SH-SY5Y (cell line): ENCODE data around the gene CCL18.

Experiments
- GATA2 ChIP-seq: IDR thresholded peaks from 2 replicates; pipeline ENCODE4 v1.6.1; 2011; ENCODE audit warnings: mild to moderate bottlenecking, low read depth, low read length
- GATA3 ChIP-seq: IDR thresholded peaks from 2 replicates; pipeline ENCODE4 v1.6.1; 2011; ENCODE audit warnings: low read depth, mild to moderate bottlenecking, low read length, moderate library complexity

DNA sequence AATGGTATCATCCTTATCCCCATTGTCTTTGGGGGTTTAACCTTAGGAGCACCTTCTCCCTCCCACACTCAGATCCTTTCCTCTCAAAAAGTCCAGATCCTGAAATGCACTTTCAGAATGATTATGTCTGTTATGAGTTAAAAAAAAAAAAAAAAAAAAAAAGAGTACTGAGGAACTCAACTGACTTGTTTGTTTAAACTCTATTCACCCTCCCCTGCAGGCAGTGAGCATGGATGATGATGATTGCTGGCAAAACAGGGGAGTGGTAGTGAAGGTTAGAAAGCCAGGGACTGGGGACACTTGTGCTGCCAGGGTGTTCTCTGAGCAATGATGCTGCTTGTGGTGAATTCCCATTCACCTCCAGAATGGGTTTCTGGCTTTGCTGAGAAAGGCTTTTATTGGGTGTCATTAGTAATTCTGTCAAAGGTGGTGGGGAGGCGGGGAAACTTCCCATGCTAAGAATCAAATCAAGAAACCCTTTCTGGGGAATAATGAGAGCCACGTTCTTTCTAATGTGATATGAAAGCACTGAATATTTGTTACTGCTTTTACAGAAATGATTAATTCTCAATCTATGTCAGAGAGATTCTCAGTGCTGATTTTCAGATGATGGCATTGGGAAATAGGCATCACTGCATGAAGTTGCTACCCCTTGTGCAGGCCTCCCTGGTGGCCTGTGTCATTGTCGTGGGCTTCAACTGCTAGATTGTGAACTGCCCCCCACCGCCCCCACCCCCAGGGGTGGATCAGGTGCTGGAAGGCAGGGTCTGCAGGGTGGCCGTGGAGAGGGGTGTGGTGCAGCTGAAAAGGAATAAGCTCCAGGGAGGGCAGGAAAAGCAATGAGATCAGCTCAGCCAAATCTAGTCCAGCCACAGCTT is 53.7 kb downstream of the CCL18 start:
- TF ChIP-seq GATA3 (no peak), GATA2 (no peak)
